Measurements from ENCODE around the gene PRDM8. TPM values are rescaled to one million over a fixed set of nuclear protein-coding genes. Genes with fewer than 3 reads are reported as not detected.

The PRDM8 gene
- total and polyA plus RNA-seq, 2 of the 8 experiments (the other 6 are each of a cell fraction or from before 2014, with no cell fraction given): not detected

GRCh38 chr4:80208610-80209339 is 11.5 kb downstream of the PRDM8 start:
- POLR2A ChIA-PET (ENCODE audit: partially characterized antibody): no interaction called here
- H3K79me1 ChIP-seq (ENCODE audit: low read depth, low read length): no peaks in the 10 kb centered on the region

More at GRCh38 chr4:80208610-80209339, 11.5 kb downstream of the PRDM8 start:
- Histone ChIP-seq H3K9ac (replicated peaks in 1 of 4; ENCODE audit: extremely low read depth in 1 of 4, low read depth in 3 of 4, low read length in 3 of 4) (no peak overlapping the region), H3K4ac (replicated peaks; ENCODE audit: insufficient read length, low read depth, low read length) (no peak overlapping the region), H2BK15ac (ENCODE audit: low read length) (no peak overlapping the region), H3K4me2 (ENCODE audit: insufficient read depth in 1 of 2, low read depth in 2 of 2, low read length in 2 of 2) (no peak overlapping the region), H3K4me1 (replicated peaks in 1 of 4; ENCODE audit: control insufficient read depth in 3 of 4, insufficient read depth in 4 of 4, low read length in 3 of 4) (peaks cover 0 to 14% (median 3%) of the 10 kb centered on the region in 4 experiments; a peak in 4 of 7 replicates), H3K23me2 (ENCODE audit: low read depth, low read length) (peaks cover 8% of the 10 kb centered on the region; the same call in 1 of the 2 replicates), H3K27ac (ENCODE audit: low read depth, low read length) (no peak overlapping the region), H2BK20ac (ENCODE audit: low read length) (no peak overlapping the region), H3K36me3 (ENCODE audit: control insufficient read depth in 2 of 4, insufficient read depth in 4 of 4, low read length in 3 of 4) (no peaks in the 10 kb centered on the region), H3K9me3 (ENCODE audit: insufficient read depth in 2 of 2, low read depth in 1 of 2, low read length in 1 of 2) (no peaks in the 10 kb centered on the region), H3K4me3 (ENCODE audit: extremely low read depth in 1 of 4, insufficient read depth in 2 of 4, low read depth in 3 of 4, low read length in 4 of 4) (no peak overlapping the region), H4K20me1 (replicated peaks in 1 of 2; ENCODE audit: control insufficient read depth in 1 of 2, insufficient read depth in 2 of 2, low read length in 2 of 2) (peaks cover 5 to 20% of the 10 kb centered on the region in 2 experiments), H3K14ac (ENCODE audit: insufficient read length) (no peak overlapping the region), H3K79me2 (ENCODE audit: control insufficient read depth in 1 of 2, insufficient read depth in 2 of 2, low read length in 2 of 2) (no peaks in the 10 kb centered on the region), H2AK5ac (ENCODE audit: low read depth, low read length) (no peak overlapping the region; the same call in 1 of the 2 replicates), H2AFZ (ENCODE audit: low read length) (no peak overlapping the region), H3K27me3 (replicated peaks in 1 of 4; ENCODE audit: control insufficient read depth in 3 of 4, extremely low read depth in 1 of 4, insufficient read depth in 3 of 4, low read length in 3 of 4) (peaks cover 45 to 69% (median 59%) of the 10 kb centered on the region in 4 experiments), H3K18ac (ENCODE audit: extremely low read depth, low read length) (no peak overlapping the region), H2BK12ac (ENCODE audit: low read depth, low read length) (no peak overlapping the region), H4K91ac (replicated peaks; ENCODE audit: insufficient read length, low read length) (no peak overlapping the region), H3K23ac (ENCODE audit: insufficient read length) (no peak overlapping the region), H2BK5ac (ENCODE audit: low read depth, low read length) (no peak overlapping the region), H2BK120ac (replicated peaks; ENCODE audit: low read depth, low read length) (no peak overlapping the region), H3K56ac (replicated peaks; ENCODE audit: insufficient read length, low read depth, low read length) (no peak overlapping the region), H4K8ac (ENCODE audit: extremely low read depth, insufficient read depth, low read length) (no peak overlapping the region), H4K5ac (ENCODE audit: insufficient read length, low read depth, low read length) (no peak overlapping the region)
- CTCF ChIA-PET (ENCODE audit: partially characterized antibody): interaction anchor here (1.3 to 2.2 kb wide), 2 partner anchors 11 to 844 kb away, joined by 4 to 6 read pairs; no protein-coding TSS in a partner anchor
- FAIRE-seq: no peak
- DNase-seq (ENCODE audit: low read depth in 1 of 2, low spot score in 2 of 2): no peak
- TF ChIP-seq JUND (IDR thresholded peaks at IDR 0.05; ENCODE audit: low read length): no peak
- 67% methylated on average over 4 of the region's 4 CpGs; no CpG with 5 or more reads in 1 of the 2 experiments for WGBS, 2 experiments (ENCODE audit: extremely low coverage in 1 of 2, insufficient coverage in 1 of 2, insufficient read length in 1 of 2, insufficient replicate concordance in 2 of 2, low coverage in 1 of 2, low lambda C conversion rate in 2 of 2, missing lambda C conversion rate in 1 of 2)

Measured in H1 (cell line).